Fibroblast of mammary gland (primary cell): Measurements from ENCODE around the gene GSTK1.

Experiments used
- DNase-seq: peaks from one replicate; pipeline ENCODE4 v3.0.0-alpha.2; 2010; ENCODE audit warnings: low read depth
- H3K4me3 ChIP-seq: 2 replicates; pipeline ENCODE4 v1.5.1; 2011; ENCODE audit warnings: low read depth, mild to moderate bottlenecking, low read length, moderate library complexity; ENCODE audit not compliant: control insufficient read depth
- CTCF ChIP-seq: conservative IDR thresholded peaks from 2 replicates; pipeline ENCODE4 v1.5.1; 2011; ENCODE audit warnings: low read depth, low read length, inconsistent platforms; ENCODE audit not compliant: control insufficient read depth, insufficient read depth

The GSTK1 gene

GRCh38 chr7:143285470-143285778 lies 22.2 kb downstream of the GSTK1 start:
- TF ChIP-seq CTCF: no peak
- no peak for DNase-seq
- H3K4me3 ChIP-seq: no peak overlapping the region

- no peak for DNase-seq
- H3K4me3 ChIP-seq: no peak overlapping the region
- no peak for TF ChIP-seq CTCF
Measured at GRCh38 chr7:143285806-143286521, 22.7 kb downstream of the GSTK1 start.

- no peak overlapping the region for H3K4me3 ChIP-seq
- TF ChIP-seq CTCF: no peak
- no peak for DNase-seq
Measured at GRCh38 chr7:143286522-143286890, 23.3 kb downstream of the GSTK1 start.

- no peak for TF ChIP-seq CTCF
- H3K4me3 ChIP-seq: no peak overlapping the region
- no peak for DNase-seq
Measured at GRCh38 chr7:143287339-143287934, 24.2 kb downstream of the GSTK1 start.

- peak within 1 kb of the TSS; percentile 90 for H3K4me3 ChIP-seq
- peak; percentile 17 for TF ChIP-seq CTCF
Measured at GRCh38 chr7:143287935-143288826, 24.9 kb downstream of the GSTK1 start, which contains the start of gene CASP2. CASP2 (plus strand) TSS chr7:143288351; CDS start chr7:143288456, 105 bp downstream.

GRCh38 chr7:143288836-143289235 lies 25.6 kb downstream of the GSTK1 start:
- peak; percentile 28 for DNase-seq
- peak overlapping the region; percentile 90 for H3K4me3 ChIP-seq
- no peak for TF ChIP-seq CTCF

More at GRCh38 chr7:143287935-143288826, 24.9 kb downstream of the GSTK1 start, which contains the start of gene CASP2:
- DNase-seq: peak; percentile 94
